ENCODE data around the gene CD2. TPM values are rescaled to one million over a fixed set of nuclear protein-coding genes. Genes with fewer than 3 reads are reported as not detected.

CD2 gene
- total RNA-seq, 2 donors from 2014 or later = 152 to 172 TPM

DNA sequence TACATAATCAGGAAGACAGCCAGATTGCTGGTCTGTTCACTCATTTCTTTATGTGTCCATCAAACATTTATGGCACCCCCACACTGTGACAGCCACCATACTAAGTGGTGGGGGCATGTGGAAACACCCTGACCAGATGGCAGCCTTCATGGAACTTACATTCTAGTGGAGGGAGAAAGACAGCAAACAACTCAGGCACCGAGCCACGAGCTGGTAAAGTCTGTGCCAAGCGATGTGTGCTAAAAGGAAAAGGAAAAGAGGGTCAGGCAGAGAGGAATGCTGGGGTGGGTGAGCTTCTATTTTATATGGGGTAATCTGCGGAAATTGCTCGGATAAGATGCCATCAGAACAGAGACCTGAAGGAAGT, 33.2 kb upstream of the CD2 start:
- no peak for DNase-seq

DNA sequence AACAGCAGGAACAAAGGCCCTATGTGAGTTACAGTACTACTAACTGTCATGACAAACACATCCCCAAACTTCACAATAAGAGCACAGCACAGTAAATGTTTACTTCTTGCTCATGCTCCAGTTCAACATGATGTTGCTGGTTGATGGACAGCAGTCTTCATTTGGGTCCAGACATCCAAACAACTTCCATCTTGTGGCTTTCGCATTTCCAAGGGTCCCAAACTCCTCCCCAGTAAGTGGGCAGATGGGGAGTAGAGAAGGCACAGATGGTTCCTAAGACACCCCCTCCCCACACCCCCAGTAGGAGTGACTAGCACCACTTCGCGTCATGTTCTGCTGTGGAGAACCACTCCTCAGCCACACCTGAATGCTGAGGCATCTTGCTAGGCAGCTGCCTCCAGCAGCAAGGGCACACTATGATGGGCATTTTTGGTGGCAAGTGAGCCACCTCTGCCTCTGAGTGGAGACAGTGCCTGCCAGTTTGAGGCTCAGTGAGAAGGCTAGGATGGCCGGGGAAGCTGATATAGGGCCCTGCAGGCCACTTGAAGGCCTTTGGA, 32.7 kb upstream of the CD2 start:
- Mint-ChIP-seq H3K27ac (no peak overlapping the region), H3K4me1 (peaks cover 13% of the 10 kb centered on the region), H3K36me3 (ENCODE audit: low read depth) (no peaks in the 10 kb centered on the region), H3K4me3 (no peak overlapping the region), H3K27me3 (peaks cover 5% of the 10 kb centered on the region)
- no peaks in the 10 kb centered on the region for H3K9me3 ChIP-seq (ENCODE audit: control insufficient read depth, low read length, poor library complexity, severe bottlenecking)
- ATAC-seq (no peak), DNase-seq (no peak)

More for the DNA sequence above, 33.2 kb upstream of the CD2 start:
- no peak overlapping the region for H3K27ac Mint-ChIP-seq
- ATAC-seq = no peak
- no peaks in the 10 kb centered on the region for H3K36me3 Mint-ChIP-seq (ENCODE audit: low read depth)
- no peaks in the 10 kb centered on the region for H3K9me3 ChIP-seq (ENCODE audit: control insufficient read depth, low read length, poor library complexity, severe bottlenecking)
- peaks cover 8% of the 10 kb centered on the region for H3K27me3 Mint-ChIP-seq
- H3K4me1 Mint-ChIP-seq = peaks cover 8% of the 10 kb centered on the region
- no peak overlapping the region for H3K4me3 Mint-ChIP-seq

DNA sequence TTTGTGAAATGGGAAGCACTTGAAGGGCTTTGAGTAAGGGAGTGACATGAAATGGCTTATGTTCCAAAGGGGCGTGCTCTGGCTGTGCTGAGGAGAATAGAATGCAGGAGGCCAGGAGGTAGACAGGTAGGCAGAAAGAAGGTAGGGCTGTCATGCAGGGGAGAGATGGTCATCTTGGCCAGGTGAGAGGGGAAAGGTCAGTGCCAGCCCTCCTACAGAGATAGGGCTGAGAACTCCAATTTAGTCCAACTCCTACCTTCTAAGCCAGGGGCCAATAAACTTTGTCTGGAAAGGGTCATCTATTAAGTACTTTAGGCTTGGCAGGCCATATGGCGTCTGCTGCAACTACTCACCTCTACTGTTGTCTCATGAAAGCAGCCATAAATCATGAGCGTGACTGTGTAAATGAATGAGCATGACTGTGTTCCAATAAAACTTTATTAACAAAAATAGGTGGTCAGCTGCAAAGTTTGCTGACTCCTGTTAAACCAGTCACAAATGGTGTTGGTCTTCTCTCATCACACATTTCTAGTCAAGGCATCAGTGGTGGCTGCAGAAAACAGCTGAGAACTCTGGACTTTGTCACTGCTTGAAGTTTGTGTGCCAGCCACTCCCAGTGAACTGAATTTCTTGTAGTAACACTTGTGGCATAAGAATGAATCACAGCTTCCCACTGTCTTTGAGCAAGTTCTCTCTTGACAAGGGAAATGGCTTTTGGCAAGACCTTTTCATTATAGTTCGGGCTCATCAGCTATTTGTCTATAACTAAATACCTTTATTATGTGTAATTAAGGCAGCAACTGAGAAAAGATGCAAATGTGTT, 32.0 kb upstream of the CD2 start:
- no peak for ATAC-seq
- DNase-seq = no peak
- no peaks in the 10 kb centered on the region for H3K9me3 ChIP-seq (ENCODE audit: control insufficient read depth, low read length, poor library complexity, severe bottlenecking)
- Mint-ChIP-seq H3K4me1 (peaks cover 20% of the 10 kb centered on the region), H3K36me3 (ENCODE audit: low read depth) (no peaks in the 10 kb centered on the region), H3K4me3 (no peak overlapping the region), H3K27ac (no peak overlapping the region), H3K27me3 (no peaks in the 10 kb centered on the region)

DNA sequence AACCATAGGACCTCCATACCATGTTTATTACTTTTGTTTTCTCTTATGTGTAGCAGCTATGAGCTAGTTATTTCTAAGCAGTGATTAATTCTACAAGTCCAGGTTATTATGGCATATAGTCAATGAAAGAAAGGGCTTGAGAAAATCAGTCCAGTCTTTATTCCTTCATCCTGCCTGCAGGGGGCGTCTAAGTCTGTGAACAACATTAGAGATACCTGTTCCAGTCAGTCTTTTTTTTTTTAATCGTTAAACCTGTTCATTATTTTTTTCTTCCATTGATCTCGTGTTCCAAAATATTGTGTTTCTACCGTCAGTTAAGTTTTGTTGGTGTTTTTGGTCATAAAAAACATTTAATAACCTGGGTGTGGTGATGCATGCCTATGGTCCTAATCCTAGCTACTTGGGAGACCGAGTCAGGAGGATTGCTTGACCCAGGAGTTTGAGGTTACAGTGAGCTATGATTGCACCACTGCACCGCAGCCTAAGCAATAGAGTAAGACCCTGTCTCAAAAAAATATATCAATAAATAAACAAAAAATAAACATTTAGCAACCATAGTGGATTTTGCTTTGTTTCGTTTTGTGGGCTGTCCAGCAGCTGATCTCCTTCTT, 29.4 kb upstream of the CD2 start:
- Mint-ChIP-seq H3K36me3 (ENCODE audit: low read depth) (no peaks in the 10 kb centered on the region), H3K4me1 (peaks cover 24% of the 10 kb centered on the region), H3K4me3 (no peak overlapping the region), H3K27ac (no peak overlapping the region), H3K27me3 (no peaks in the 10 kb centered on the region)
- no peaks in the 10 kb centered on the region for H3K9me3 ChIP-seq (ENCODE audit: control insufficient read depth, low read length, poor library complexity, severe bottlenecking)
- ATAC-seq = peak; percentile 77
- peak; percentile 57 to 70 (median 59) for DNase-seq

DNA sequence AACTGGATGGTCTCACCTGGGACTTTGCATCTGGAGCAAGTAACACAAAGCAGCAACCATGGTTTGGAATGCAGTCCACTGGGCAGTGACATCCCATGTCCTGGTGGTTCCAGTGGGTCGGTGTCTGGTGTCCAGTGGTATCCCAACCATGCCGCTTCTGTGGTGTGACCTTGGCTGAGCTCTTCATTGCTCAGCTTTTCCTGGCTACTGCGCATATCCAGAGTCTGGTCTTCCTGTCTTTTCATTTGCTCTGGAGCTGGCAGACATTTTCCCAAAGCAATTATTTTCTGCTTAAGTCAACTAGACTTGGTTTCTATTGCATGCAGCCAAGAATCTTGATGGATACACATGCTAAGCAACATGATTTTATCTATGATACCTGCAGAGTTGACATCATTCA, 28.4 kb upstream of the CD2 start:
- Mint-ChIP-seq H3K27me3 (no peaks in the 10 kb centered on the region), H3K36me3 (ENCODE audit: low read depth) (no peaks in the 10 kb centered on the region)

DNA sequence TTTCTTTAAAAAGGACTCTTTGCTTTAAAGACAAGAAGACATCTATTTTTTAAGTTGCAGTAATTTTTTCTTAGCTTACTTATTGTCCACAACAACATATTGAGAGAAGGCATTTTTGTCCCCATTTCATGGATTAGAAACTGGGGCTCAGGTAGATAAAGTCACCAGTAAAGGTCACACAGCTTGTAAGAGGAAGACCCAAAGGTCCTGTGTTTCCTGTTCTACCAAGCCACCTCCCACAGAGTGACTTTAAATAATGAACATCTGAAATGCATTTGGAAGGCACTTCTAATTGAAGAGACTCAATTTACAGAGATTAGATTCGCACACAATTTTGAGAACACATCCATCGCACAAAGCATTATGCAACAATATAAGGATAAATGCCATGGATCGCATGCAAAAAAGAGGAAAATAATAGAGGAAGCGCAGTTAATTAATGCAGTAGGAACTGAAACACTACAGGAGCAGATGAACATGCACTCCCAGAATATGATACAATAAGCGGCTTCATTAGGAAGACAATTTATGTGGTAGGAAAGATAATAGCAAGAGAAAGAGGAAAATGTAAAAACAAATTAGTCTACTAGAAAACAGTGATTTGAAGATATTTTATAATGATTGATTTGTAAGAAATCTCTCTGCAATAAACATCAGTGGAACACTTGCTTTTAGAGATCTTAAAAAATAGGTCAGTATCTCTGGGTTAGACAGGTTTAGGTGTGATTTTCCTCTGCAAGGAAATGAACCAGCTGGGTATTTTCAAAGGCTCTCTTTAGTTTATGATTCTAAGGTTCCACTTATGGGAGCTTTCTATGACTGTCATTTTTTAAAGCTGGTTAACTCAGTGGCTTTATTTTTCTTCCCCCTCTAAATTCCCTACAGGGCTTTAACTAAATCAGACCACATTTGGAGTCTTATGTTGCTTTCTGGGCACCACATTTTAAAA, 27.1 kb upstream of the CD2 start:
- H3K27me3 Mint-ChIP-seq = peaks cover under 1% of the 10 kb centered on the region
- no peaks in the 10 kb centered on the region for H3K9me3 ChIP-seq (ENCODE audit: control insufficient read depth, low read length, poor library complexity, severe bottlenecking)
- H3K4me3 Mint-ChIP-seq = no peak overlapping the region
- peaks cover 26% of the 10 kb centered on the region for H3K4me1 Mint-ChIP-seq
- DNase-seq = no peak
- no peak for ATAC-seq
- H3K27ac Mint-ChIP-seq = peak overlapping the region; percentile 39
- H3K36me3 Mint-ChIP-seq (ENCODE audit: low read depth) = peaks cover 3% of the 10 kb centered on the region

More for the DNA sequence above, 28.4 kb upstream of the CD2 start:
- Mint-ChIP-seq H3K27ac (peak overlapping the region; percentile 39), H3K4me3 (no peak overlapping the region), H3K4me1 (peaks cover 22% of the 10 kb centered on the region)
- no peaks in the 10 kb centered on the region for H3K9me3 ChIP-seq (ENCODE audit: control insufficient read depth, low read length, poor library complexity, severe bottlenecking)
- no peak for ATAC-seq
- DNase-seq = no peak

DNA sequence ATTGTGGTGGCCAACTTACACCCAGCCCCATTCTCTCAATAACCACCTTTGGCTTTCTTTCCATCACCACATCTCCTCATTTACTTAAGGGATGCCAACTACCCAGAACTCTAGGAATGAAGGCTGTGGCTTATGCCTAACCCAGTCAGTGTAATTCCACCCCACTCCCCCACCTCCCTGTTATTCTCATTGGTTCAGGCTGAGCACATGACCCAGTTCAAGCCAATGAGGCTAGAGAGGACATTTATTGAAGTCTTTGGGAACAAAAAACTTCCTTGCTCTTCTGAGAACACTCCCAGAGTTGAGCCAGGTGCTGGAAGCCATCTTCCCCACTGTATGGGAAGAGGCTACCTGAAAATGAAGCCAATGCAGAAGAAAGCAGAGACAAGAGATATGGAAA, 22.8 kb upstream of the CD2 start:
- ATAC-seq (no peak), DNase-seq (no peak)
- H3K9me3 ChIP-seq (ENCODE audit: control insufficient read depth, low read length, poor library complexity, severe bottlenecking) = no peaks in the 10 kb centered on the region
- peaks cover 23% of the 10 kb centered on the region for H3K4me1 Mint-ChIP-seq
- H3K36me3 Mint-ChIP-seq (ENCODE audit: low read depth) = peaks cover 9% of the 10 kb centered on the region
- H3K4me3 Mint-ChIP-seq = no peak overlapping the region
- H3K27ac Mint-ChIP-seq = no peak overlapping the region
- peaks cover 5% of the 10 kb centered on the region for H3K27me3 Mint-ChIP-seq

DNA sequence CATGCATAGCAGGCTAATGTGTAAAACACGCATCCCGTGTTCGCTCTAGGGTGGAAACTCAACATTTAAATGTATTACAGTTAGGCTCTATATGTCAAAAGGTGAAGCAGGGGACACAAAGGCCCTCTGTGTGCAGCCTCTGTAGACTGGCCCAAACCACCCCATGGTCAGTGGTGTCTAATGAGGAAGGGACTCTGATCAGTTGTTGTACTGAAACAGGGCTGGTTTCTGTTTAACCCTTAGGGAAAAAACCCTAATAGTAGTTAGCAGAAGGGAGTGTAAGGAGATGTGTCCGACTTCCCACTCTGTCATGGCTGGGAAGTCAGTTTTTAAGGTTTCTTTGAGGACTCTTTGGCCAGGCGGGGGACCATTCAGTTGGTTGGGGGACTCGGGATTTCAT, 21.5 kb upstream of the CD2 start:
- H3K27ac Mint-ChIP-seq = no peak overlapping the region
- DNase-seq (no peak), ATAC-seq (no peak)
- no peak overlapping the region for H3K4me3 Mint-ChIP-seq
- H3K4me1 Mint-ChIP-seq = peaks cover 21% of the 10 kb centered on the region
- no peaks in the 10 kb centered on the region for H3K9me3 ChIP-seq (ENCODE audit: control insufficient read depth, low read length, poor library complexity, severe bottlenecking)
- peaks cover 5% of the 10 kb centered on the region for H3K27me3 Mint-ChIP-seq
- H3K36me3 Mint-ChIP-seq (ENCODE audit: low read depth) = peaks cover 9% of the 10 kb centered on the region

DNA sequence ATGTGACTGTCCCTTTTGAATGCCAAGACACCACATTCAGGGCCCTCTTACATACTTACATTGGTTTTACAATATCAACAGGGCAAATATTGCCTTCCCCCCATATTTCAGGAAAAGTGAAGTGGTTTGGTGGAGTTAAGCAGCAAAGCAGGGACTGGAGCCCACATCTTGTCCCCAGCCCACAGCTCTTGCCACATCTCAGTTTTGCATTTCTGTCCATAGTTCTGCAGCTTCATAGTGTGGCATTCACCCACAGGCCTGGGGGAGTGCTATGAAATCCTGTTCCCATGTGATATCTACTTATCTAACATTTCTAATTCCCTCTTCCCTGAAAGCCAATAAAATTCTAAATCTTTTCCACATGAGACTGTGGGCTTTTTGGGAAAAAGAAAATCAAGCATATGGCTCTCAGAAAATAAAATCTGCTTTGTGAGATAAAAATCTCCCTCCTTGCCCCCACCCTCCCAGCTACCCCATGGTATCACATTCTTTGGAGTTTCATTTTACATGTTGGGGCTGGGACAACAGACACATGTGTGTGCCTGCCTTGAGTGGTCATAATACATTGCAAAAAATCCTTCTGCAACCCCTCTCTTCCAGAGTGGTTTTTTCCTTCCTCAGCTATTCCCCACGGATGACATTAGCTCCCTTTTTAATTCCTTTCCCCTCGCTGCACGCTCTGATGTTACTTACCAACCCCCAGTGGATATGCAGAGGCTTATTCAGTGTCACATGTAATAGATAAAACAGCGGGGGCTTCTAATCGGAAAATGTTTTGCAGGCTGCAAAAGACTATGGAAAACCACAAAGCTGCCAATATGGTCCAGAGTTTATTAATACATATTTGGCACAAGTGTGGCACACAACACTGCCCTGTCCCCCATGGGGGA, 20.5 kb upstream of the CD2 start:
- H3K36me3 Mint-ChIP-seq (ENCODE audit: low read depth) = peaks cover 9% of the 10 kb centered on the region
- peaks cover 5% of the 10 kb centered on the region for H3K27me3 Mint-ChIP-seq
- H3K27ac Mint-ChIP-seq = no peak overlapping the region
- H3K9me3 ChIP-seq (ENCODE audit: control insufficient read depth, low read length, poor library complexity, severe bottlenecking) = no peaks in the 10 kb centered on the region
- ATAC-seq (no peak), DNase-seq (no peak)
- peaks cover 26% of the 10 kb centered on the region for H3K4me1 Mint-ChIP-seq
- H3K4me3 Mint-ChIP-seq = no peak overlapping the region

DNA sequence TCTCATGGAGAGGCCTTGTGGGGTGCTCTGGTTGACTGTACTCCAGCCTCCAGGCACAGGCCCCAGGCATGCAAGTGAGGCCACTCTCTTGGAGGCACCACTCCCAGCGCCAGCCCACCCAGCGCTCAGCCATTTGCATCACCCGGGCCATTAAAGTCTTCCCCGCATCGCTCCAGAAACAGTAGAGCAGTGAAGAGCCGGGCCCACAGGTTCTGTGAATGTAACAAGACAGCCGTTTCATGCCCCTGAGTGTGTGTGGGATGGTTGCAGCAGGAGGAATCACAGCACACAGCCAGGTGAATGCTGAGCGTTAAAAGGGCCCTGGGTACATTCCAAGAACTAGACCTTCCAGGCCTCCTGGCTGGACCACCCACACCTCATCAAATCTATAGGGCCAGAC, 19.0 kb upstream of the CD2 start:
- H3K4me3 Mint-ChIP-seq = no peak overlapping the region
- H3K36me3 Mint-ChIP-seq (ENCODE audit: low read depth) = peaks cover 9% of the 10 kb centered on the region
- ATAC-seq (no peak), DNase-seq (no peak)
- H3K9me3 ChIP-seq (ENCODE audit: control insufficient read depth, low read length, poor library complexity, severe bottlenecking) = no peaks in the 10 kb centered on the region
- H3K27ac Mint-ChIP-seq = peak overlapping the region; percentile 100
- H3K4me1 Mint-ChIP-seq = peaks cover 41% of the 10 kb centered on the region
- peaks cover 5% of the 10 kb centered on the region for H3K27me3 Mint-ChIP-seq

DNA sequence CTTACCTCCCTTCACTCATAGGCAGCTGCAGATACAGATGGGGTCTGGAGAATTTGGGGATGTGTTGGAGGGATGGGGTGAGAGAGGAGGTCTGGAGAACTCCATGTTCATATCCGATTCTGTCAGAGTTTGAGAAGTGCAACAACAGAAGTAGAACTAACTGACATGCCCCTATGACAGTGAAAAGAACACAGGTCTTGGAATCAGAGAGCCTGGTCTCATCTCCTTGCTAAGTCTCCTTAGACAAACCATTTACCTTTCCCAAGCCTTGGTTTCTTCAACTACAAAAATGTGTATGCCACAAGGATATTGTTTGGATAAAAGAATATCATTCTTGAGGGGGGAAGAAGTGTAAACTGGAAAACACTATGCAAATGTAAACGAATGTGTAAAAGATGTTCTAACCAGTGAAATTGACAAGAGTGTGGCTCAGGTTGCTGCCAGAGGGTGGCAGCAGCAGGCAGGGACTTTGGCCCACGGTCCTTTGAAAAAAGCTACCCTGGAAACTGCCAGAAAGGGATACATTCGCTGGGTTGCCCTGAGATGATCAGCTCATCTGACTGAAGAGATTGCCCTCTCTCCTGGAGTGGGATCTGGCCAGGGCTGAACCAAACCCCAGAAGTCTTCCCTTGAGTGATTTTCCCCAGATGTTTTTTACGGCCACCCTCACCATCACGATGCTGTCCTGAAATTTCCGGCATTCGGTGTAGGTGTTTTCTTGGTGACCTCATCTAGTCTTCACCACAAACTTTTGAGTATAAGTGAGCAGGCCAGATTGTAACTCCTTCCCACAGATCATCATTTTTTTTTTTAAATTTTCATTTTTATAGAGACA, 17.0 kb upstream of the CD2 start:
- peaks cover 40% of the 10 kb centered on the region for H3K4me1 Mint-ChIP-seq
- H3K27me3 Mint-ChIP-seq = peaks cover 4% of the 10 kb centered on the region
- H3K36me3 Mint-ChIP-seq (ENCODE audit: low read depth) = peaks cover 4% of the 10 kb centered on the region
- peak overlapping the region; percentile 100 for H3K27ac Mint-ChIP-seq
- peak; percentile 67 for ATAC-seq
- peak overlapping the region; percentile 87 for H3K4me3 Mint-ChIP-seq
- no peaks in the 10 kb centered on the region for H3K9me3 ChIP-seq (ENCODE audit: control insufficient read depth, low read length, poor library complexity, severe bottlenecking)
- peak; percentile 49 to 63 (median 53) for DNase-seq

All from T-helper 17 cell (primary cell).